ES-I3 (cell line): ENCODE measurements around the gene DNAJB4.
"Not testable (repeated sequence)": the region's sequence is repeated elsewhere in the genome, so short reads cannot be mapped to it uniquely, and the experiment has no call there.

Experiments
- H3K36me3 ChIP-seq: 2 replicates; pipeline ENCODE4 v1.6.1; 2013; ENCODE audit warnings: mild to moderate bottlenecking, low read length, control low read depth, moderate library complexity; ENCODE audit not compliant: insufficient read depth
- H3K4me1 ChIP-seq: 2 replicates; pipeline ENCODE4 v1.6.1; 2013; ENCODE audit warnings: mild to moderate bottlenecking, control low read depth, low read length; ENCODE audit not compliant: insufficient read depth
- H3K9ac ChIP-seq: 2 replicates; pipeline ENCODE4 v1.6.1; 2013; ENCODE audit warnings: low read depth, mild to moderate bottlenecking, low read length, moderate library complexity
- H3K9me3 ChIP-seq: 2 replicates; pipeline ENCODE4 v1.6.1; 2013; ENCODE audit warnings: mild to moderate bottlenecking, low read length, moderate library complexity; ENCODE audit not compliant: control insufficient read depth, insufficient read depth

Gene DNAJB4

GRCh38 chr1:78052685-78053405, 48.1 kb downstream of the DNAJB4 start:
- no peaks in the 10 kb centered on the region for H3K9me3 ChIP-seq

GRCh38 chr1:78053498-78053897, 48.8 kb downstream of the DNAJB4 start:
- no peaks in the 10 kb centered on the region for H3K9me3 ChIP-seq
- H3K36me3 ChIP-seq, result no peaks in the 10 kb centered on the region
- no peak overlapping the region for H3K9ac ChIP-seq
- H3K4me1 ChIP-seq, result peaks cover 5% of the 10 kb centered on the region; the same call in 1 of the 2 replicates

More at GRCh38 chr1:78052685-78053405, 48.1 kb downstream of the DNAJB4 start:
- H3K36me3 ChIP-seq, result no peaks in the 10 kb centered on the region
- no peak overlapping the region for H3K9ac ChIP-seq
- H3K4me1 ChIP-seq, result peaks cover 5% of the 10 kb centered on the region; the same call in 1 of the 2 replicates

- Histone ChIP-seq H3K36me3 (no peaks in the 10 kb centered on the region), H3K4me1 (peaks cover 5% of the 10 kb centered on the region; the same call in 1 of the 2 replicates), H3K9ac (no peak overlapping the region), H3K9me3 (no peaks in the 10 kb centered on the region)
Measured at GRCh38 chr1:78054559-78054958, 49.8 kb downstream of the DNAJB4 start.

GRCh38 chr1:78054972-78055371, 50.2 kb downstream of the DNAJB4 start:
- Histone ChIP-seq H3K4me1 (peaks cover 5% of the 10 kb centered on the region; the same call in 1 of the 2 replicates), H3K36me3 (no peaks in the 10 kb centered on the region), H3K9ac (no peak overlapping the region), H3K9me3 (no peaks in the 10 kb centered on the region)

- Histone ChIP-seq H3K36me3 (no peaks in the 10 kb centered on the region), H3K9ac (no peak overlapping the region), H3K9me3 (no peaks in the 10 kb centered on the region), H3K4me1 (peaks cover 5% of the 10 kb centered on the region; the same call in 1 of the 2 replicates)
Measured at GRCh38 chr1:78055565-78056132, 50.9 kb downstream of the DNAJB4 start.

- no peaks in the 10 kb centered on the region for H3K36me3 ChIP-seq
- no peaks in the 10 kb centered on the region; the same call in 1 of the 2 replicates for H3K4me1 ChIP-seq
- H3K9ac ChIP-seq, result no peak overlapping the region
- H3K9me3 ChIP-seq, result no peaks in the 10 kb centered on the region
Measured at GRCh38 chr1:78058670-78059069, 53.9 kb downstream of the DNAJB4 start.

GRCh38 chr1:78060857-78061563, 56.3 kb downstream of the DNAJB4 start:
- Histone ChIP-seq H3K9ac (no peak overlapping the region), H3K4me1 (no peaks in the 10 kb centered on the region; the same call in 1 of the 2 replicates), H3K9me3 (no peaks in the 10 kb centered on the region), H3K36me3 (no peaks in the 10 kb centered on the region)

- no peaks in the 10 kb centered on the region for H3K36me3 ChIP-seq
- no peaks in the 10 kb centered on the region for H3K9me3 ChIP-seq
- H3K4me1 ChIP-seq, result no peaks in the 10 kb centered on the region; the same call in 1 of the 2 replicates
- H3K9ac ChIP-seq, result no peak overlapping the region
Measured at GRCh38 chr1:78061825-78062523, 57.2 kb downstream of the DNAJB4 start.

- not testable (repeated sequence) for H3K4me1 ChIP-seq, H3K36me3 ChIP-seq
Measured at GRCh38 chr1:78064886-78065285, 60.1 kb downstream of the DNAJB4 start.

More at GRCh38 chr1:78064886-78065285, 60.1 kb downstream of the DNAJB4 start:
- H3K9ac ChIP-seq, H3K9me3 ChIP-seq: not testable (repeated sequence)
